Measurements from ENCODE around the gene CCDC68.

CCDC68 gene

DNA sequence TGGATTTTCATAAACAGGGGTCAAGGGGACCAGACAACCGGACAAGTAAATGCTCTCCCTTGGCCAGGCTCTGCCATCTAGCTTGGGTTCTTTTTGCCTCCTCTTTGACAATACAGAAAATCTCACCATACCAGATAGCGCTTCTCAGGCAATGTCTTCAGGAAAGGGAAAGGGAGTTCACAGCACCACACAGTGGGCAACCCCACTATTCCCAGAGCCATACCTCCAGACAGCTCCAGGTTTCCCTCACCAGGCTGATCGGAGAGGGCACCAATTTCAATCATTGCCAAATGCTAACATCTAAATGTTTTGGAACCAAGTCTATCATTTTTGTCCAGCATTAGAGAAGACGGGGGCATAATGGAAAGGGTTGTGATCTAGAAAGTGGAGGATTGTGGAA, 28.1 kb downstream of the CCDC68 start:
- no peak overlapping the region for H3K4me3 ChIP-seq (ENCODE audit: control insufficient read depth, low read depth, low read length)
- TF ChIP-seq, protein P1, sequence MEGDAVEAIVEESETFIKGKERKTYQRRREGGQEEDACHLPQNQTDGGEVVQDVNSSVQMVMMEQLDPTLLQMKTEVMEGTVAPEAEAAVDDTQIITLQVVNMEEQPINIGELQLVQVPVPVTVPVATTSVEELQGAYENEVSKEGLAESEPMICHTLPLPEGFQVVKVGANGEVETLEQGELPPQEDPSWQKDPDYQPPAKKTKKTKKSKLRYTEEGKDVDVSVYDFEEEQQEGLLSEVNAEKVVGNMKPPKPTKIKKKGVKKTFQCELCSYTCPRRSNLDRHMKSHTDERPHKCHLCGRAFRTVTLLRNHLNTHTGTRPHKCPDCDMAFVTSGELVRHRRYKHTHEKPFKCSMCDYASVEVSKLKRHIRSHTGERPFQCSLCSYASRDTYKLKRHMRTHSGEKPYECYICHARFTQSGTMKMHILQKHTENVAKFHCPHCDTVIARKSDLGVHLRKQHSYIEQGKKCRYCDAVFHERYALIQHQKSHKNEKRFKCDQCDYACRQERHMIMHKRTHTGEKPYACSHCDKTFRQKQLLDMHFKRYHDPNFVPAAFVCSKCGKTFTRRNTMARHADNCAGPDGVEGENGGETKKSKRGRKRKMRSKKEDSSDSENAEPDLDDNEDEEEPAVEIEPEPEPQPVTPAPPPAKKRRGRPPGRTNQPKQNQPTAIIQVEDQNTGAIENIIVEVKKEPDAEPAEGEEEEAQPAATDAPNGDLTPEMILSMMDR (conservative IDR thresholded peaks at IDR 0.05; ENCODE audit: control insufficient read depth, insufficient read depth, low read depth, low read length), result no peak

DNA sequence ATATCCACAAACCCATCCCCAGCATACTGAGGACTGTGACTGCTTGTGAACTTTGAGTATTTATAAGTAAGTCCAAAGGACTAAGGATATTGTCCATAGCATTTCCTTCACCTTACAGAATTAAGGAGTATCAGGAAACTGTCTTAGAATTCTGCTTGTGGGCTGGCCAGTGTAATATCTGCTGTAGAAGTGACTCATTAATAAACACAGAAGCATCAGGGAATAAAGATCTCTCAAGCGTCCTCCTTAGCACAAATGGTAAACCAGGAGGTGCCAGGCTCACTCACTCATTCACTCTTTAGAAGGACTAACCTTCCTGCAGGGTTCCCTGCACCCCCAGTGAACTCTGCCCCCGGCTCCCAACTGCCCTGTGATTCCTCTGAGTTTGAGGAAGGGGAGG, 31.0 kb downstream of the CCDC68 start:
- TF ChIP-seq, protein P1 (conservative IDR thresholded peaks at IDR 0.05; ENCODE audit: control insufficient read depth, insufficient read depth, low read depth, low read length), result no peak
- peak; percentile 22 for DNase-seq (ENCODE audit: low read depth)
- no peak overlapping the region for H3K4me3 ChIP-seq (ENCODE audit: control insufficient read depth, low read depth, low read length)

More for the DNA sequence above, 28.1 kb downstream of the CCDC68 start:
- no peak for DNase-seq (ENCODE audit: low read depth)

DNA sequence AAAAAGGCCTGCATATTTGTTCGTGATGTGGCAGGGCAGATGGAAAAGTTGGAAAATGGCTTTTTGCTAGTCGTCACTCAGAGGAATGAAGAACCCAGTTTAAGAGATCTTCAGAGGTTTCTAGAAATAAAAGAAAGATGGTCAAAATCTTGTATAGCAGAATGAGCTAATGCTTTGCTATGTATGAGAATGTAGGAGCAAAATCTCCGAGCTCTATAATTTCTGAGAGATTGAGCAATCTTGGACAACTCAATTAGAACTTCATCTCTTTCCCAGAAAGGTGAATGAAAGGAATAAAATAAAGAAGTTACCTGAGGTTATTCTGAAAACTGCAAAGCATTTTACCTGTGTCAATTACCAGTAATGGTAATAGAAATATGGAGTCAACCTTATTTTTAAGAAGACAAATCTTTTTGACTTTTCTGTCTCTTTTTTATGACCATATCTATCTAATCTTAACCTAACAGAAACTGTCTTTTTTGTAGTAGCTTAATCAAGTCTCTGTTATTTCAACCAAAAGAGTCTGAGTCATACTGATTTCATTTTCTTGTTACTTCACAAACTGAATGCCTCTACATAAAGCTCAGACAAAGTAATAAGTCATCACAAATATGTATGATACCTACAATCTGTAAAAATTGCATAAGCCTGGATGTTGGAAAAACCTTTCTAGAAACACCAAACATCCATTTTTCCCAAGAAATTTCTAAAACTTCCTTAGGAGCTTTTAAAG, 32.5 kb downstream of the CCDC68 start:
- no peak overlapping the region for H3K4me3 ChIP-seq (ENCODE audit: control insufficient read depth, low read depth, low read length)
- peak; percentile 35 for DNase-seq (ENCODE audit: low read depth)
- TF ChIP-seq, protein P1 (conservative IDR thresholded peaks at IDR 0.05; ENCODE audit: control insufficient read depth, insufficient read depth, low read depth, low read length), result no peak

DNA sequence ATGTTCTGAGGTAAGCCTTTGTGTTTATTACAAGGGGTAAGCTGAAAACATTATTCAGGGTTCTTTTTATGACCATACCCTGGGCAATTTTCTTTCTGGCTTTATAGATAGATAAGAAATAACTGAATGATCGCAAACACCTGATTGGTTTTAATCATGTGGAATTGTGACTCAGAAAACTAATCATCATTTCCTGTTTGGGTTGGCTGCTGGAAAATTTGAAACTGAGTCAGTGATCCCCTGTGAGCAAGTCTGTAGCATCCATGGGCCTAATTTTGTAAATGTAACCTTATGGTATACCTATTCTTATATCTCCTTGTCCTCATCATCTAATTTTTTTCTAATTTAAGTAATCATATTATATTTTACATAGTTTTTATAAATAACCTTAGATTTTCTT, 34.3 kb downstream of the CCDC68 start:
- H3K4me3 ChIP-seq (ENCODE audit: control insufficient read depth, low read depth, low read length), result no peak overlapping the region
- TF ChIP-seq, protein P1 (conservative IDR thresholded peaks at IDR 0.05; ENCODE audit: control insufficient read depth, insufficient read depth, low read depth, low read length), result no peak
- DNase-seq (ENCODE audit: low read depth), result peak; percentile 49

DNA sequence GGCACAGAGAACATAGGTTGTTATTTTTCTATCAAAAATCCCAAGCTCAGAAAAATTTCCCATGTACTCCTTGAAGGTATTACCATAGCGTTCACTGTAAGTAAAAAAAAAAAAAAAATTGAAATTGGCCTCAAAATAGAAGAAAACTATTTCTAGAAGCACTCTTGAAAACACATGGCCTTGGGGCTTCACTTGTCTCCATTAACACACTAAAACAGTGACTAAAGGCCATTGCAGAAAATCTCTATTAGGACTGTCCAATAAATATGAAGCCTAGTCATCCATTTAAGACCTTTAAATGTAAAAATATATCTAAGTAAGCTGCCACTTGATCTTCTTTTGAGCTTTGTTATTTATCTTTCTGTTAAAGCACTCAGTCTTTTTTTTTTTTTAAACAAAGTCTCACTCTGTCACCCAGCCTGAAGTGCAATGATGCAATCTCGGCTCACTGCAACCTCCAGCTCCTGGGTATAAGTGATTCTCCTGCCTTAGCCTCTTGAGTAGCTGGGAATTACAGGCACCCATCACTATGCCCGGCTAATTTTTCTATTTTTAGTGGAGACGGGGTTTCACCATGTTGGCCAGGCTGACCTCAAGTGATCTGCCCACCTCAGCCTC, 35.8 kb downstream of the CCDC68 start:
- TF ChIP-seq, protein P1 (conservative IDR thresholded peaks at IDR 0.05; ENCODE audit: control insufficient read depth, insufficient read depth, low read depth, low read length), result no peak
- no peak overlapping the region for H3K4me3 ChIP-seq (ENCODE audit: control insufficient read depth, low read depth, low read length)
- no peak for DNase-seq (ENCODE audit: low read depth)

DNA sequence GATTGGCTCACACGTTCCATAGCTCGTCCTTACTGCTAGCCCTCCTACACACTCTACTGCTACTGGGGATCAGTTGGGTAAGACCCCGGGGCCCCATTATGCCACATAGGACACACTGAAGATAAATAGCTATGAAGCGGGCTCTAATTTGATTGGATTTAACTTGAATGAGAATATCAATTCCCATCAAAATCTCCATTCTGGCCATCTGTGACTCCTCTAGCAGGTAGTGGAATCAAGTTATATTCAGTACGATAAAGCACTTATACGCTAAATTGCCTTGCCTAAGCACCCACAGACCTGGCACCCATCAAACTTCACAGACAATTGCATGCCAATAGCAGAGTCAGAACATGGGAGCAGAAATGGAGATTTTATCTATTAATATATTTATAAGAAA, 39.8 kb downstream of the CCDC68 start:
- TF ChIP-seq, protein P1 (conservative IDR thresholded peaks at IDR 0.05; ENCODE audit: control insufficient read depth, insufficient read depth, low read depth, low read length), result no peak
- no peak for DNase-seq (ENCODE audit: low read depth)
- H3K4me3 ChIP-seq (ENCODE audit: control insufficient read depth, low read depth, low read length), result no peak overlapping the region
